Neuronal stem cell (in vitro differentiated cells): Measurements from ENCODE around the gene PRSS2.
A peak's percentile ranks its signal among the peaks of the same experiment; 100 is the strongest.
"Not testable (repeated sequence)": the region's sequence is repeated elsewhere in the genome, so short reads cannot be mapped to it uniquely, and the experiment has no call there.

Source experiments
- DNase-seq: peaks from one replicate; pipeline ENCODE4 v3.0.0-alpha.2; 2013; ENCODE audit warnings: low spot score
- H2AFZ ChIP-seq: one replicate; pipeline ENCODE4 v1.6.1; 2013; ENCODE audit warnings: mild to moderate bottlenecking, low read length, inconsistent platforms
- H2AK5ac ChIP-seq: 2 replicates; pipeline ENCODE4 v1.6.1; 2013; ENCODE audit warnings: low read depth, mild to moderate bottlenecking, inconsistent platforms, low read length, moderate library complexity, mixed read lengths
- H2BK120ac ChIP-seq: 2 replicates; pipeline ENCODE4 v1.6.1; 2013; ENCODE audit warnings: low read depth, mild to moderate bottlenecking, inconsistent platforms, low read length, moderate library complexity, mixed read lengths
- H2BK12ac ChIP-seq: one replicate; pipeline ENCODE4 v1.6.1; 2013; ENCODE audit warnings: low read length, inconsistent platforms
- H2BK15ac ChIP-seq: 2 replicates; pipeline ENCODE4 v1.6.1; 2013; ENCODE audit warnings: mild to moderate bottlenecking, low read length, inconsistent platforms, mixed read lengths
- H2BK5ac ChIP-seq: one replicate; pipeline ENCODE4 v1.6.1; 2013; ENCODE audit warnings: inconsistent platforms, mild to moderate bottlenecking, low read length, moderate library complexity
- H3K14ac ChIP-seq: one replicate; pipeline ENCODE4 v1.6.1; 2013; ENCODE audit warnings: low read length, inconsistent platforms
- H3K18ac ChIP-seq: 2 replicates; pipeline ENCODE4 v1.6.1; 2013; ENCODE audit warnings: low read length, inconsistent platforms
- H3K23ac ChIP-seq: 2 replicates; pipeline ENCODE4 v1.6.1; 2013; ENCODE audit warnings: low read depth, mild to moderate bottlenecking, mixed read lengths, low read length, inconsistent platforms; ENCODE audit not compliant: poor library complexity
- H3K27ac ChIP-seq: replicated peaks from 3 replicates; pipeline ENCODE4 v1.5.1; 2013; ENCODE audit warnings: low read length, inconsistent platforms
- H3K27me3 ChIP-seq, 3 experiments: 2 replicates each; pipeline ENCODE4 v1.6.1; 2013; ENCODE audit warnings: low read length in 3 of 3, mild to moderate bottlenecking in 2 of 3, inconsistent platforms in 1 of 3, low read depth in 1 of 3, mixed read lengths in 1 of 3, moderate library complexity in 1 of 3; ENCODE audit not compliant: control insufficient read depth in 3 of 3, insufficient read depth in 3 of 3
- H3K36me3 ChIP-seq, 2 donors: replicated peaks in 1 of 2; 2 replicates each; pipeline ENCODE4 v1.6.1; 2013; ENCODE audit warnings: low read length in 2 of 2; ENCODE audit not compliant: control insufficient read depth in 2 of 2, insufficient read depth in 2 of 2
- H3K4ac ChIP-seq: 2 replicates; pipeline ENCODE4 v1.6.1; 2013; ENCODE audit warnings: inconsistent platforms, mild to moderate bottlenecking, low read length, moderate library complexity
- H3K4me1 ChIP-seq, 2 donors: 1 replicate in 1 of 2; 2 replicates in 1 of 2; pipeline ENCODE4 v1.6.1; 2013; ENCODE audit warnings: low read length in 2 of 2, low read depth in 1 of 2; ENCODE audit not compliant: control insufficient read depth in 2 of 2, insufficient read depth in 1 of 2
- H3K4me2 ChIP-seq: one replicate; pipeline ENCODE4 v1.6.1; 2013; ENCODE audit warnings: mild to moderate bottlenecking, low read length, inconsistent platforms; ENCODE audit not compliant: insufficient read depth, poor library complexity, severe bottlenecking
- H3K4me3 ChIP-seq, 2 donors: 2 replicates each; pipeline ENCODE4 v1.5.1; 2013; ENCODE audit warnings: low read length in 2 of 2, mild to moderate bottlenecking in 2 of 2, inconsistent platforms in 1 of 2, moderate library complexity in 1 of 2
- H3K79me1 ChIP-seq: one replicate; pipeline ENCODE4 v1.6.1; 2013; ENCODE audit warnings: low read depth, mild to moderate bottlenecking, inconsistent platforms, low read length, moderate library complexity
- H3K9ac ChIP-seq: one replicate; pipeline ENCODE4 v1.6.1; 2013; ENCODE audit warnings: mild to moderate bottlenecking, low read depth, low read length, inconsistent platforms; ENCODE audit not compliant: poor library complexity
- H3K9me3 ChIP-seq, 2 donors: replicated peaks in 1 of 2; 2 replicates each; pipeline versions ENCODE3 to v1.6.1; 2013; ENCODE audit warnings: low read length in 2 of 2, mild to moderate bottlenecking in 2 of 2, inconsistent platforms in 1 of 2, low read depth in 1 of 2, mixed read lengths in 1 of 2, moderate library complexity in 1 of 2; ENCODE audit not compliant: control insufficient read depth in 2 of 2, insufficient read depth in 1 of 2
- H4K8ac ChIP-seq: one replicate; pipeline ENCODE4 v1.6.1; 2013; ENCODE audit warnings: low read depth, mild to moderate bottlenecking, inconsistent platforms, low read length, moderate library complexity
- H4K91ac ChIP-seq: one replicate; pipeline ENCODE4 v1.6.1; 2013; ENCODE audit warnings: low read length, low read depth, mild to moderate bottlenecking, inconsistent platforms; ENCODE audit not compliant: poor library complexity
- WGBS, 2 donors: extraction: QIAGEN DNeasy Blood & Tissue Kit; methylation state at CpG; one replicate each; pipeline ENCODE4 v1.1.7; 2013; ENCODE audit warnings: missing lambda C conversion rate in 2 of 2, mixed read lengths in 1 of 2; ENCODE audit not compliant: insufficient read length in 2 of 2, insufficient replicate concordance in 1 of 2; ENCODE audit errors: extremely low coverage in 2 of 2; 5-methylcytosine and 5-hydroxymethylcytosine counted together

Gene PRSS2

DNA sequence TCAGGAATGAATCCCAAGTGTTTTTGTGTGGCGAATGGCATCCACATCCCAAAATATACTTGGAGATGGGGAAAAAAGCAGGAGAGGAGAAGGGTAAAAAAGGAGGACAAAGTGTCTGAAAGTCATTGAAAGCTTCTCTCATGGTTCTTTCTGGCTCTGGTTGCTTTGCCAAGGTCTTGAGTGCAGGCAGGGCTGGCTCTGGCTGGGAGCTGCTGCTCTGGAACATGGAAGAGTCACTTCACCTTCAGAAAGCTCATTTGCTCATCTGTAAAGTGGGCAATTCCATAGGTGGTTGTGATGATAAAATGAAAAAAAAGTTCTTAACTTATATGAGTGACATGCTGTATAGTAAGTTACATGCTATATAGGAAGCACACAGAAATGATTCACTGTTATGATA is 2.9 kb upstream of the PRSS2 start:
- Histone ChIP-seq H2AK5ac (no peak overlapping the region), H2BK12ac (no peak overlapping the region), H3K9me3 (no peaks in the 10 kb centered on the region), H3K23ac (no peak overlapping the region), H3K4me1 (no peaks in the 10 kb centered on the region), H3K79me1 (no peaks in the 10 kb centered on the region), H3K18ac (no peak overlapping the region), H3K27ac (no peak overlapping the region), H2BK120ac (no peak overlapping the region), H3K14ac (no peak overlapping the region), H2BK15ac (no peak overlapping the region), H3K9ac (no peak overlapping the region), H2BK5ac (no peak overlapping the region), H2AFZ (no peak overlapping the region), H3K4me2 (no peak overlapping the region), H3K27me3 (peaks cover 0 to 1% (median 0%) of the 10 kb centered on the region in 3 experiments), H3K4ac (no peak overlapping the region), H3K4me3 (no peak overlapping the region), H4K91ac (no peak overlapping the region), H3K36me3 (no peaks in the 10 kb centered on the region), H4K8ac (no peak overlapping the region)
- no CpG with 5 or more reads among the region's 1 CpG for WGBS, 2 donors
- DNase-seq = no peak

DNA sequence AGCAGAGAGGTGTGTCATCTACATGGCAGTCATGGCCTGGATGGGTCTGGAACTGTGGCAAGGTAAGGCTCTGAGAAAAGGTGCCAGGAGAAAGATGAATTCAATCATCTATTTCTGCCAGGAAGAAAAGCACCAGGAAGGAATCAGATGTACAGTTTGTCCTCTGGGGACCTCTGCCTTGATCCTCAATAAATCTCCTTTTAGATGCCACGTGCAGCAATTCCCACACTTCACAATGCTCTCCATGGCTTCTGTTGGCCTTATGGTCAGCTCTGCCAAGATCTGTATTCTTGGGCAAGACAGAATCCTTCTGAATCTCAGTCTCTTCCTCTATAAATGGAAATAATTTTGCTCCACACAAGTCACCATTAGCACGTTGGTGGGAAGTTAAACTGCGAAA is 1.9 kb upstream of the PRSS2 start:
- H2BK5ac ChIP-seq, H3K18ac ChIP-seq, DNase-seq, H3K4me1 ChIP-seq, H3K4me2 ChIP-seq, H2BK12ac ChIP-seq, H3K9me3 ChIP-seq, H2AK5ac ChIP-seq, H3K14ac ChIP-seq, H4K8ac ChIP-seq, H3K27ac ChIP-seq, H3K4ac ChIP-seq, H2BK15ac ChIP-seq, H3K9ac ChIP-seq, H3K27me3 ChIP-seq, H3K79me1 ChIP-seq, H3K36me3 ChIP-seq, H3K23ac ChIP-seq, H4K91ac ChIP-seq, H2AFZ ChIP-seq, H3K4me3 ChIP-seq, H2BK120ac ChIP-seq: not testable (repeated sequence)
- no CpG with 5 or more reads among the region's 3 CpGs for WGBS, 2 donors

DNA sequence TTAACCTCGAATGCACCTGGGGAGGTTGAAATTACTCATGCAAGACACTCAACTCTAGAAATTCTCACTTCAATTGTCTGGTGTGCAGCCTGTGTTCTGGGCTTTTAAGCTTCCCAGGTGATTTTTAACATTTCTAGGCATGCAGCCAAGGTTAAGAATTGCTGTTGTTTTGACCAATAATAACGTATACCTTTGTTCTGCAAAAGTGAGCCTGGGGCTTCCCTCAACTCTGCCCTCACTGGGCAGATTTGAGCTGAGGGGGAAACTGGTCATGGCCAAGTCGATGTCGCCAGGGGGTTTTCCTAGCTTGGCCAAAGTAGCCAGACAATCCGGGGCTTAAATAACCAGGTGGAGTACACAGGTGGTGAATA is 568 bp downstream of the PRSS2 start:
- DNase-seq = no peak
- Histone ChIP-seq H2BK5ac (no peak overlapping the region), H3K79me1 (no peaks in the 10 kb centered on the region), H3K4me2 (no peak overlapping the region), H4K91ac (no peak overlapping the region), H3K36me3 (no peaks in the 10 kb centered on the region), H2BK12ac (no peak overlapping the region), H2AFZ (no peak overlapping the region), H3K4ac (no peak overlapping the region), H3K4me3 (no peak overlapping the region), H3K18ac (no peak overlapping the region), H3K4me1 (no peaks in the 10 kb centered on the region), H4K8ac (no peak overlapping the region), H2BK120ac (no peak overlapping the region), H3K9me3 (no peaks in the 10 kb centered on the region), H3K27me3 (peaks cover 0 to 1% (median 0%) of the 10 kb centered on the region in 3 experiments), H3K27ac (no peak overlapping the region), H2BK15ac (no peak overlapping the region), H3K14ac (no peak overlapping the region), H3K23ac (no peak overlapping the region), H3K9ac (no peak overlapping the region), H2AK5ac (no peak overlapping the region)
- no CpG with 5 or more reads among the region's 5 CpGs for WGBS, 2 donors

DNA sequence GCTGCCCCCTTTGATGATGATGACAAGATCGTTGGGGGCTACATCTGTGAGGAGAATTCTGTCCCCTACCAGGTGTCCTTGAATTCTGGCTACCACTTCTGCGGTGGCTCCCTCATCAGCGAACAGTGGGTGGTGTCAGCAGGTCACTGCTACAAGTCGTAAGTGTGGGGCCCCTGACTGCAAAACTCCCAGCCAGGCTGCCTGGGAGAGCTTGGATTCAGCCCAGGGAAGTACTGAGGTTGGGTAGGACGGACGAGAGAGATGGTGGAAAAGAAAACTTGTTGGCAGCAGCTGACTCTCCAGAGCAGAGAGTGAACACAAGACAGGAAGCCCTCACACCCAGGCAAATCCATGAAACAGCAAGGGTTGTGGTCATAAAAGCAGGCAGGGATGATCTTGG is 1.3 kb downstream of the PRSS2 start:
- Histone ChIP-seq H3K23ac (peak overlapping the region; percentile 56), H3K79me1 (no peaks in the 10 kb centered on the region), H3K36me3 (no peaks in the 10 kb centered on the region), H3K27ac (no peak overlapping the region), H3K4me2 (no peak overlapping the region), H3K9ac (no peak overlapping the region), H3K4me1 (no peaks in the 10 kb centered on the region), H3K4ac (no peak overlapping the region), H4K91ac (no peak overlapping the region), H2AK5ac (no peak overlapping the region), H2BK120ac (no peak overlapping the region), H3K14ac (no peak overlapping the region), H3K18ac (peak overlapping the region; percentile 39), H2AFZ (no peak overlapping the region), H2BK5ac (no peak overlapping the region), H2BK12ac (no peak overlapping the region), H3K27me3 (peaks cover 0 to 1% (median 0%) of the 10 kb centered on the region in 3 experiments), H2BK15ac (no peak overlapping the region), H4K8ac (no peak overlapping the region), H3K4me3 (no peak overlapping the region), H3K9me3 (no peaks in the 10 kb centered on the region)
- WGBS, 2 donors = no CpG with 5 or more reads among the region's 6 CpGs
- DNase-seq = no peak
